Natural killer cell (primary cell): Measurements from ENCODE around the gene CATSPERE. TPM values are rescaled to one million over a fixed set of nuclear protein-coding genes. Genes with fewer than 3 reads are reported as not detected.
"Not testable (repeated sequence)": the region's sequence is repeated elsewhere in the genome, so short reads cannot be mapped to it uniquely, and the experiment has no call there.

Experiments used
- ATAC-seq, 3 donors: fragments of 150-1000 bp in 2 of 3; fragments of 200-7000 bp in 1 of 3; cut with Tn5 transposase; 1 replicate in 1 of 3; 2 replicates in 2 of 3; pipeline ENCODE4 v1.10.0; 2021; ENCODE audit warnings: mild to moderate bottlenecking in 2 of 3, moderate library complexity in 2 of 3
- DNase-seq, 2 donors: peaks; one replicate each; pipeline versions ENCODE4 v3.0.0 to v3.0.0-alpha.2; 2013 to 2021; ENCODE audit warnings: mixed read lengths in 1 of 2
- H3K27ac ChIP-seq: one replicate; pipeline ENCODE4 v1.5.1; 2013; ENCODE audit warnings: mild to moderate bottlenecking, low read length
- H3K27me3 ChIP-seq: one replicate; pipeline ENCODE4 v1.6.1; 2013; ENCODE audit warnings: low read length; ENCODE audit not compliant: control insufficient read depth, insufficient read depth
- H3K36me3 ChIP-seq: one replicate; pipeline ENCODE4 v1.6.1; 2013; ENCODE audit warnings: low read length; ENCODE audit not compliant: control insufficient read depth, insufficient read depth
- H3K4me1 ChIP-seq: one replicate; pipeline ENCODE4 v1.6.1; 2013; ENCODE audit warnings: low read length; ENCODE audit not compliant: control insufficient read depth, insufficient read depth
- H3K4me3 ChIP-seq: one replicate; pipeline ENCODE4 v1.5.1; 2013; ENCODE audit warnings: low read length
- H3K9me3 ChIP-seq: one replicate; pipeline ENCODE4 v1.6.1; 2013; ENCODE audit warnings: low read length; ENCODE audit not compliant: control insufficient read depth, insufficient read depth
- H3K27ac Mint-ChIP-seq, 2 donors: one replicate each; pipeline ENCODE4 v1.8.0; 2022; ENCODE audit warnings: mild to moderate bottlenecking in 2 of 2, mixed read lengths in 2 of 2, moderate library complexity in 1 of 2
- H3K27me3 Mint-ChIP-seq, 2 donors: one replicate each; pipeline ENCODE4 v1.8.0; 2022; ENCODE audit warnings: low read depth in 2 of 2, mixed read lengths in 2 of 2
- H3K36me3 Mint-ChIP-seq: one replicate; pipeline ENCODE4 v1.8.0; 2022; ENCODE audit warnings: mixed read lengths
- H3K4me1 Mint-ChIP-seq, 2 donors: one replicate each; pipeline ENCODE4 v1.8.0; 2022; ENCODE audit warnings: mixed read lengths in 2 of 2
- H3K4me3 Mint-ChIP-seq: one replicate; pipeline ENCODE4 v1.8.0; 2022; ENCODE audit warnings: mild to moderate bottlenecking, moderate library complexity, mixed read lengths
- H3K9me3 Mint-ChIP-seq, 2 donors: one replicate each; pipeline ENCODE4 v1.8.0; 2022; ENCODE audit warnings: mixed read lengths in 2 of 2
- CTCF ChIP-seq: fragments of 200-600 bp; IDR thresholded peaks from one replicate; pipeline ENCODE4 v1.8.0; 2022; ENCODE audit warnings: antibody characterized with exemption
- WGBS: methylation state at CpG from one replicate; pipeline ENCODE4 v1.1.7; 2013; ENCODE audit warnings: missing lambda C conversion rate; ENCODE audit not compliant: insufficient coverage; 5-methylcytosine and 5-hydroxymethylcytosine counted together
- intact Hi-C: fragments of 100-400 bp; cut with micrococcal nuclease; formaldehyde crosslinking; loops from one replicate; pipeline ENCODE4 v1.14.2; 2022
- total RNA-seq, 4 donors: library from RNA; stranded (reverse); fragments of 120-200 nt in 1 of 4; gene quantifications; one replicate each; pipeline versions ENCODE4 v1.2.3 to v1.2.4, GENCODE V29; 2013 to 2022

The CATSPERE gene
- total RNA-seq, 3 donors from 2014 or later (not counting 1 experiment from before 2014, with no cell fraction given): 0.79 to 1.4 (median 0.80) TPM

- intact Hi-C loops: loop anchor here (10.0 kb wide), 1 partner anchor 406 kb away; the partner anchor contains the start of gene HNRNPU
- DNase-seq: no peak
- Histone ChIP-seq H3K4me1 (peaks cover 16% of the 10 kb centered on the region), H3K9me3 (no peaks in the 10 kb centered on the region), H3K4me3 (no peak overlapping the region), H3K36me3 (no peaks in the 10 kb centered on the region), H3K27ac (no peak overlapping the region), H3K27me3 (no peaks in the 10 kb centered on the region)
- no peak for TF ChIP-seq CTCF
- Mint-ChIP-seq H3K36me3 (no peaks in the 10 kb centered on the region), H3K9me3 (peaks cover 0 to 2% of the 10 kb centered on the region in 2 donors), H3K4me1 (peaks cover 9 to 16% of the 10 kb centered on the region in 2 donors), H3K27me3 (no peaks in the 10 kb centered on the region), H3K4me3 (no peak overlapping the region), H3K27ac (no peak overlapping the region)
- 100% methylated on average over 3 of the region's 4 CpGs for WGBS
- ATAC-seq: no peak
Measured at GRCh38 chr1:244458781-244459180, 2.3 kb upstream of the CATSPERE start.

- no peaks in the 10 kb centered on the region for H3K9me3 ChIP-seq
- Mint-ChIP-seq H3K4me3 (peak overlapping the region; percentile 65), H3K9me3 (peaks cover 0 to 2% of the 10 kb centered on the region in 2 donors), H3K36me3 (no peaks in the 10 kb centered on the region), H3K4me1 (peaks cover 9 to 16% of the 10 kb centered on the region in 2 donors), H3K27ac (peak overlapping the region in 1 of 2 donors; percentile 14), H3K27me3 (no peaks in the 10 kb centered on the region)
- no peaks in the 10 kb centered on the region for H3K36me3 ChIP-seq
- H3K4me3 ChIP-seq: no peak overlapping the region
- ATAC-seq (no peak), DNase-seq (peak in 1 of 2 donors; percentile 34)
- intact Hi-C loops: no loop called here
- no peaks in the 10 kb centered on the region for H3K27me3 ChIP-seq
- H3K27ac ChIP-seq: no peak overlapping the region
- no peak for TF ChIP-seq CTCF
- H3K4me1 ChIP-seq: peaks cover 16% of the 10 kb centered on the region
- WGBS: 94% methylated on average over 4 of the region's 4 CpGs
Measured at GRCh38 chr1:244460197-244460596, 876 bp upstream of the CATSPERE start.

DNA sequence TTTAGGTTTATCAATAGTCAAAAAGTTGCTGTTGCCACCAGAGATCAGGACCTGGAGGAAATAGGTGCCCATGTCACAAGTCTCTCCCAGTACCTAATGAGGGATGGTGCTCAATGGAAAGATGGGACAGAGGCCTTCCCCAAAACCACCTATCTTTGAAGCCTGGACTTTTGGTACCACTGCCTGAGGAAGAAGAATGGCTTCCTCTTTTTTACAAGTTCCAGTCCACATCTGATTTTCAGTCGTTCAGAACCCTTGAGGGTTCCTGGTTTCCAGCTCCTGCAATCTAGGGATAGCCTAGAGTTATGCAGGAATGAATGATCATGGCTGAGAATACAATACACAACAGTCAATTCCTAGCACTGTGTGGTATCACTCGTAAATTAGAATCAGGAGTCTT, 5.7 kb downstream of the CATSPERE start:
- Histone ChIP-seq H3K36me3 (no peaks in the 10 kb centered on the region), H3K4me1 (peaks cover 2% of the 10 kb centered on the region), H3K27me3 (no peaks in the 10 kb centered on the region), H3K27ac (no peak overlapping the region), H3K4me3 (no peak overlapping the region), H3K9me3 (no peaks in the 10 kb centered on the region)
- Mint-ChIP-seq H3K9me3 (no peaks in the 10 kb centered on the region), H3K27ac (no peak overlapping the region), H3K4me1 (peaks cover 0 to under 1% of the 10 kb centered on the region in 2 donors), H3K27me3 (peaks cover 0 to 9% of the 10 kb centered on the region in 2 donors), H3K36me3 (no peaks in the 10 kb centered on the region), H3K4me3 (no peak overlapping the region)
- WGBS: no CpG with 5 or more reads among the region's 2 CpGs
- ATAC-seq: no peak
- no peak for TF ChIP-seq CTCF
- intact Hi-C loops: no loop called here
- DNase-seq: no peak

DNA sequence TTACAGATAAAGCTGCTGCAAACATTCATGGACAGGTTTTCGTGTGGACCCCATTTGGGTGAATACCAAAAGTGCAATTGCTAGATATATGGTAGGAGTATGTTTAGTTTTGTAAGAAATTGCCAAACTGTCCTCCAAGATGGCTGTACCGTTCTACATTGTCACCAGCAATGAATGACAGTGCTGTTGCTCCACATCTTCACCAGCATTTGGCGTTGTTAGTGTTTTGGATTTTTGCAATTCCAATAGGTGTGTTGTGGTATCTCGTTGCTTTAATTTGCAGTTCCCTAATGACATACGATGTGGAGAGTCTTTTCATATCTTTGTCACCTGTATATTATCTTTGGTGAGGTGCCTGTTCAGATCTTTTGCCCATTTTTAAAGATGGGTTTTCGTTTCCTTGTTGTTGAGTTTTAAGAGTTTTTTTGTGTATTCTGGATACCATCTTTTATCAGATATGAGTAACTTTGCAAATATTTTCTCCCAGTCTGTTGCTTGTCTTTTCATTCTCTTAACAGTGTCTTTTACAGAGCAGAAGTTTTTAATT, 12.1 kb downstream of the CATSPERE start:
- Mint-ChIP-seq H3K27me3 (peaks cover 0 to 22% of the 10 kb centered on the region in 2 donors), H3K27ac (no peak overlapping the region), H3K9me3 (no peaks in the 10 kb centered on the region), H3K4me3 (no peak overlapping the region), H3K36me3 (peaks cover 5% of the 10 kb centered on the region), H3K4me1 (no peaks in the 10 kb centered on the region)
- Histone ChIP-seq H3K27ac (no peak overlapping the region), H3K27me3 (no peaks in the 10 kb centered on the region), H3K4me1 (no peaks in the 10 kb centered on the region), H3K36me3 (no peaks in the 10 kb centered on the region), H3K9me3 (no peaks in the 10 kb centered on the region), H3K4me3 (no peak overlapping the region)
- intact Hi-C loops: no loop called here
- no peak for DNase-seq
- WGBS: 95% methylated on average over 5 of the region's 6 CpGs
- TF ChIP-seq CTCF: no peak
- no peak for ATAC-seq

- H3K4me1 ChIP-seq, DNase-seq, H3K9me3 Mint-ChIP-seq, H3K9me3 ChIP-seq, H3K27me3 ChIP-seq, H3K4me1 Mint-ChIP-seq, H3K4me3 ChIP-seq, H3K4me3 Mint-ChIP-seq, H3K36me3 ChIP-seq, H3K27ac Mint-ChIP-seq, H3K27ac ChIP-seq, intact Hi-C loops, H3K36me3 Mint-ChIP-seq, ATAC-seq, H3K27me3 Mint-ChIP-seq: not testable (repeated sequence)
- WGBS: 85% methylated on average over 3 of the region's 3 CpGs
Measured at GRCh38 chr1:244484971-244485370, 23.9 kb downstream of the CATSPERE start.
